Hepatic stellate cell (primary cell): ENCODE measurements around the gene GPR139.

Source experiments
- DNase-seq: peaks from one replicate; pipeline ENCODE4 v3.0.0; 2011; ENCODE audit warnings: low spot score

Gene GPR139

GRCh38 chr16:20053336-20053735 is 20.4 kb downstream of the GPR139 start:
- DNase-seq = no peak

- DNase-seq = no peak
These were observed 22.1 kb downstream of the GPR139 start for GRCh38 chr16:20051611-20052010.

- DNase-seq = no peak
These were observed 22.5 kb downstream of the GPR139 start for GRCh38 chr16:20051147-20051546.

- no peak for DNase-seq
These were observed 23.9 kb downstream of the GPR139 start for GRCh38 chr16:20049831-20050230.

- DNase-seq = no peak
These were observed 27.8 kb downstream of the GPR139 start for GRCh38 chr16:20045886-20046285.

- no peak for DNase-seq
These were observed 30.8 kb downstream of the GPR139 start for GRCh38 chr16:20042848-20043247.

GRCh38 chr16:20041924-20042596 is 31.6 kb downstream of the GPR139 start:
- no peak for DNase-seq

- DNase-seq = no peak
These were observed 33.7 kb downstream of the GPR139 start for GRCh38 chr16:20040011-20040410.

GRCh38 chr16:20029611-20030010 is 44.1 kb downstream of the GPR139 start:
- no peak for DNase-seq

- no peak for DNase-seq
These were observed 47.2 kb downstream of the GPR139 start for GRCh38 chr16:20026361-20027072.

- no peak for DNase-seq
These were observed 50.5 kb downstream of the GPR139 start for GRCh38 chr16:20023190-20023589.

- DNase-seq = no peak
These were observed 52.7 kb downstream of the GPR139 start for GRCh38 chr16:20020976-20021375.

GRCh38 chr16:20020083-20020482 is 53.6 kb downstream of the GPR139 start:
- no peak for DNase-seq

GRCh38 chr16:20016234-20016633 is 57.5 kb downstream of the GPR139 start:
- DNase-seq = no peak

GRCh38 chr16:20004931-20005330 is 68.8 kb downstream of the GPR139 start:
- no peak for DNase-seq

GRCh38 chr16:20002936-20003335 is 70.8 kb downstream of the GPR139 start:
- no peak for DNase-seq

GRCh38 chr16:20001856-20002707 is 71.6 kb downstream of the GPR139 start:
- no peak for DNase-seq

GRCh38 chr16:19997734-19998133 is 76.0 kb downstream of the GPR139 start:
- DNase-seq = no peak

GRCh38 chr16:19997264-19997663 is 76.4 kb downstream of the GPR139 start:
- no peak for DNase-seq

GRCh38 chr16:19994466-19995170 is 79.1 kb downstream of the GPR139 start:
- DNase-seq = no peak

GRCh38 chr16:19991614-19992013 is 82.1 kb downstream of the GPR139 start:
- no peak for DNase-seq

- DNase-seq = no peak
These were observed 89.6 kb downstream of the GPR139 start for GRCh38 chr16:19984135-19984534.
